KMS-11 (cell line): Measurements from ENCODE around the gene CDH15.
"Not testable (repeated sequence)": the region's sequence is repeated elsewhere in the genome, so short reads cannot be mapped to it uniquely, and the experiment has no call there.

Experiments used
- H2AFZ ChIP-seq: fragments of 200-600 bp; sonication (generic); 2 replicates; pipeline ENCODE4 v1.6.1; 2016; ENCODE audit warnings: antibody characterized with exemption, mixed run types, low read depth
- H3K27ac ChIP-seq: fragments of 200-600 bp; sonication (generic); 2 replicates; pipeline ENCODE4 v1.6.1; 2016; ENCODE audit warnings: mild to moderate bottlenecking, mixed run types
- H3K27me3 ChIP-seq: fragments of 200-600 bp; sonication (generic); 2 replicates; pipeline ENCODE4 v1.6.1; 2017; ENCODE audit warnings: mild to moderate bottlenecking, low read depth, mixed run types, moderate library complexity; ENCODE audit not compliant: insufficient read depth
- H3K36me3 ChIP-seq: fragments of 200-600 bp; sonication (generic); 2 replicates; pipeline ENCODE4 v1.6.1; 2017; ENCODE audit warnings: mild to moderate bottlenecking, mixed run types; ENCODE audit not compliant: insufficient read depth
- H3K4me1 ChIP-seq: fragments of 200-600 bp; sonication (generic); 2 replicates; pipeline ENCODE4 v1.6.1; 2016; ENCODE audit warnings: mild to moderate bottlenecking, low read depth, mixed run types; ENCODE audit not compliant: poor library complexity, severe bottlenecking
- H3K4me2 ChIP-seq: fragments of 200-600 bp; sonication (generic); 2 replicates; pipeline ENCODE4 v1.7.0; 2016; ENCODE audit warnings: mild to moderate bottlenecking, mixed run types
- H3K4me3 ChIP-seq: fragments of 200-600 bp; sonication (generic); IDR thresholded peaks from 2 replicates; pipeline ENCODE4 v1.6.1; 2017; ENCODE audit warnings: low read depth, low read length, mixed read lengths; ENCODE audit not compliant: insufficient read depth
- H3K79me2 ChIP-seq: fragments of 200-600 bp; sonication (generic); 2 replicates; pipeline ENCODE4 v1.6.1; 2016; ENCODE audit warnings: low read depth, mixed run types; ENCODE audit not compliant: insufficient read depth
- H3K9ac ChIP-seq: fragments of 200-600 bp; sonication (generic); 2 replicates; pipeline ENCODE4 v1.6.1; 2016; ENCODE audit warnings: mild to moderate bottlenecking, mixed run types
- H4K20me1 ChIP-seq: fragments of 200-600 bp; sonication (generic); 2 replicates; pipeline ENCODE4 v1.6.1; 2016; ENCODE audit warnings: mild to moderate bottlenecking, mixed run types; ENCODE audit not compliant: insufficient read depth
- CTCF ChIP-seq: fragments of 200-600 bp; sonication (generic); conservative IDR thresholded peaks from 2 replicates; pipeline ENCODE4 v1.6.1; 2017; ENCODE audit warnings: low read depth, mild to moderate bottlenecking, antibody characterized with exemption, low read length, moderate library complexity, mixed read lengths

The CDH15 gene

GRCh38 chr16:89237733-89238132, 66.2 kb downstream of the CDH15 start:
- H3K9ac ChIP-seq: no peak overlapping the region
- no peaks in the 10 kb centered on the region for H3K4me1 ChIP-seq
- no peak overlapping the region for H2AFZ ChIP-seq
- H4K20me1 ChIP-seq: no peaks in the 10 kb centered on the region
- H3K27ac ChIP-seq: no peak overlapping the region
- H3K4me2 ChIP-seq: no peak overlapping the region
- H3K27me3 ChIP-seq: no peaks in the 10 kb centered on the region
- peaks cover 4% of the 10 kb centered on the region; the same call in 1 of the 2 replicates for H3K79me2 ChIP-seq
- no peak overlapping the region for H3K4me3 ChIP-seq
- no peaks in the 10 kb centered on the region for H3K36me3 ChIP-seq
- TF ChIP-seq CTCF: no peak

GRCh38 chr16:89241187-89242007, 69.8 kb downstream of the CDH15 start:
- no peak for TF ChIP-seq CTCF
- Histone ChIP-seq H3K4me3 (no peak overlapping the region), H3K79me2 (peaks cover 4% of the 10 kb centered on the region; the same call in 1 of the 2 replicates), H4K20me1 (no peaks in the 10 kb centered on the region), H2AFZ (peak overlapping the region; percentile 67), H3K4me1 (no peaks in the 10 kb centered on the region), H3K27ac (peak overlapping the region; percentile 72), H3K4me2 (peak overlapping the region; percentile 69), H3K27me3 (no peaks in the 10 kb centered on the region), H3K9ac (peak overlapping the region; percentile 68), H3K36me3 (no peaks in the 10 kb centered on the region)

- no peak overlapping the region for H3K27ac ChIP-seq
- H3K36me3 ChIP-seq: no peaks in the 10 kb centered on the region
- H2AFZ ChIP-seq: no peak overlapping the region
- H3K27me3 ChIP-seq: no peaks in the 10 kb centered on the region
- no peaks in the 10 kb centered on the region for H4K20me1 ChIP-seq
- no peak overlapping the region for H3K9ac ChIP-seq
- no peaks in the 10 kb centered on the region for H3K4me1 ChIP-seq
- H3K4me2 ChIP-seq: no peak overlapping the region
- H3K79me2 ChIP-seq: peaks cover 4% of the 10 kb centered on the region; the same call in 1 of the 2 replicates
- H3K4me3 ChIP-seq: no peak overlapping the region
- no peak for TF ChIP-seq CTCF
Observed at GRCh38 chr16:89242795-89243200, 71.2 kb downstream of the CDH15 start.

GRCh38 chr16:89243664-89244063, 72.1 kb downstream of the CDH15 start:
- Histone ChIP-seq H3K4me3 (no peak overlapping the region), H3K4me2 (no peak overlapping the region)

GRCh38 chr16:89244264-89244663, 72.7 kb downstream of the CDH15 start:
- not testable (repeated sequence) for H3K27ac ChIP-seq, H3K4me1 ChIP-seq, H3K4me2 ChIP-seq, H3K79me2 ChIP-seq, H3K27me3 ChIP-seq, H3K9ac ChIP-seq, H4K20me1 ChIP-seq, H3K4me3 ChIP-seq, H3K36me3 ChIP-seq, H2AFZ ChIP-seq

More at GRCh38 chr16:89243664-89244063, 72.1 kb downstream of the CDH15 start:
- H3K9ac ChIP-seq: no peak overlapping the region
- H3K27ac ChIP-seq: no peak overlapping the region
- no peaks in the 10 kb centered on the region for H3K36me3 ChIP-seq
- H3K27me3 ChIP-seq: no peaks in the 10 kb centered on the region
- H2AFZ ChIP-seq: no peak overlapping the region
- H4K20me1 ChIP-seq: no peaks in the 10 kb centered on the region
- no peak for TF ChIP-seq CTCF
- H3K4me1 ChIP-seq: no peaks in the 10 kb centered on the region
- peaks cover 4% of the 10 kb centered on the region; the same call in 1 of the 2 replicates for H3K79me2 ChIP-seq
